ENCODE results near the gene PWP2. TPM values are rescaled to one million over a fixed set of nuclear protein-coding genes. Genes with fewer than 3 reads are reported as not detected.

The PWP2 gene
- total RNA-seq, 1 experiment from 2014 or later = 10.1 TPM

GRCh38 chr21:44071359-44072104 lies 35.7 kb upstream of the PWP2 start:
- Histone ChIP-seq H3K27ac (ENCODE audit: low read depth, low read length, poor library complexity, severe bottlenecking) (no peak overlapping the region), H3K4me1 (ENCODE audit: insufficient read depth, low read length, poor library complexity, severe bottlenecking) (no peaks in the 10 kb centered on the region), H3K27me3 (replicated peaks; ENCODE audit: insufficient read depth, low read depth, low read length, poor library complexity) (no peaks in the 10 kb centered on the region), H3K36me3 (ENCODE audit: insufficient read depth, low read length, poor library complexity, severe bottlenecking) (peaks cover 12% of the 10 kb centered on the region), H3K4me3 (ENCODE audit: low read depth, low read length, poor library complexity, severe bottlenecking) (no peak overlapping the region), H3K9me3 (ENCODE audit: low read depth, low read length, poor library complexity, severe bottlenecking) (no peaks in the 10 kb centered on the region)
- POLR2A ChIA-PET (ENCODE audit: low non-redundant PET) = interaction anchor here (0.6 kb wide), 1 partner anchor 20 kb away, joined by 3 read pairs; no protein-coding TSS in a partner anchor
- CTCF ChIA-PET = no interaction called here
- BruUV-seq (replicated peaks) = no TSS peak
- intact Hi-C loops (cut with micrococcal nuclease; ENCODE audit: unreplicated experiment) = no loop called here
- TF ChIP-seq CTCF (conservative IDR thresholded peaks at IDR 0.05; ENCODE audit: low read depth, low read length) (no peak), EZH2 (IDR thresholded peaks at IDR 0.05; ENCODE audit: borderline replicate concordance, low read depth, low read length, poor library complexity, severe bottlenecking) (no peak)
- no peak for DNase-seq (ENCODE audit: low spot score)

- Histone ChIP-seq H3K4me3 (ENCODE audit: low read depth, low read length, poor library complexity, severe bottlenecking) (no peak overlapping the region), H3K27ac (ENCODE audit: low read depth, low read length, poor library complexity, severe bottlenecking) (no peak overlapping the region), H3K9me3 (ENCODE audit: low read depth, low read length, poor library complexity, severe bottlenecking) (no peaks in the 10 kb centered on the region), H3K27me3 (replicated peaks; ENCODE audit: insufficient read depth, low read depth, low read length, poor library complexity) (no peaks in the 10 kb centered on the region), H3K36me3 (ENCODE audit: insufficient read depth, low read length, poor library complexity, severe bottlenecking) (peaks cover 16% of the 10 kb centered on the region), H3K4me1 (ENCODE audit: insufficient read depth, low read length, poor library complexity, severe bottlenecking) (no peaks in the 10 kb centered on the region)
- no peak for TF ChIP-seq CTCF (conservative IDR thresholded peaks at IDR 0.05; ENCODE audit: low read depth, low read length)
- no peak for TF ChIP-seq EZH2 (IDR thresholded peaks at IDR 0.05; ENCODE audit: borderline replicate concordance, low read depth, low read length, poor library complexity, severe bottlenecking)
- CTCF ChIA-PET = no interaction called here
- POLR2A ChIA-PET (ENCODE audit: low non-redundant PET) = interaction anchor here (0.6 kb wide), 1 partner anchor 21 kb away, joined by 3 read pairs; no protein-coding TSS in a partner anchor
- DNase-seq (ENCODE audit: low spot score) = no peak
- intact Hi-C loops (cut with micrococcal nuclease; ENCODE audit: unreplicated experiment) = no loop called here
- BruUV-seq (replicated peaks) = no TSS peak
These were observed 35.1 kb upstream of the PWP2 start for GRCh38 chr21:44072111-44072510.

- H3K27me3 ChIP-seq (replicated peaks; ENCODE audit: insufficient read depth, low read depth, low read length, poor library complexity) = no peaks in the 10 kb centered on the region
- no peak overlapping the region for H3K27ac ChIP-seq (ENCODE audit: low read depth, low read length, poor library complexity, severe bottlenecking)
- no peak for DNase-seq (ENCODE audit: low spot score)
- ChIA-PET POLR2A (ENCODE audit: low non-redundant PET) (interaction anchor here (0.6 kb wide), 1 partner anchor 439 kb away, joined by 3 read pairs; no protein-coding TSS in a partner anchor), CTCF (no interaction called here)
- intact Hi-C loops (cut with micrococcal nuclease; ENCODE audit: unreplicated experiment) = no loop called here
- H3K4me1 ChIP-seq (ENCODE audit: insufficient read depth, low read length, poor library complexity, severe bottlenecking) = no peaks in the 10 kb centered on the region
- TF ChIP-seq CTCF (conservative IDR thresholded peaks at IDR 0.05; ENCODE audit: low read depth, low read length) (no peak), EZH2 (IDR thresholded peaks at IDR 0.05; ENCODE audit: borderline replicate concordance, low read depth, low read length, poor library complexity, severe bottlenecking) (no peak)
- no peaks in the 10 kb centered on the region for H3K9me3 ChIP-seq (ENCODE audit: low read depth, low read length, poor library complexity, severe bottlenecking)
- H3K4me3 ChIP-seq (ENCODE audit: low read depth, low read length, poor library complexity, severe bottlenecking) = no peak overlapping the region
- peaks cover 34% of the 10 kb centered on the region for H3K36me3 ChIP-seq (ENCODE audit: insufficient read depth, low read length, poor library complexity, severe bottlenecking)
- BruUV-seq (replicated peaks) = no TSS peak
These were observed 32.8 kb upstream of the PWP2 start for GRCh38 chr21:44074315-44074958.
